ENCODE measurements around the gene SUCLG1.

SUCLG1 gene

GRCh38 chr2:84389794-84390193, 69.3 kb downstream of the SUCLG1 start:
- no peak for DNase-seq (ENCODE audit: low read depth)
- no peak for TF ChIP-seq CTCF (conservative IDR thresholded peaks at IDR 0.05; ENCODE audit: control insufficient read depth, insufficient read depth, low read depth, low read length)
- H3K4me3 ChIP-seq (ENCODE audit: control insufficient read depth, low read depth, low read length): no peak overlapping the region

- no peak overlapping the region for H3K4me3 ChIP-seq (ENCODE audit: control insufficient read depth, low read depth, low read length)
- no peak for DNase-seq (ENCODE audit: low read depth)
- TF ChIP-seq CTCF (conservative IDR thresholded peaks at IDR 0.05; ENCODE audit: control insufficient read depth, insufficient read depth, low read depth, low read length): no peak
These were observed 70.1 kb downstream of the SUCLG1 start for GRCh38 chr2:84388921-84389490.

GRCh38 chr2:84388133-84388532, 70.9 kb downstream of the SUCLG1 start:
- no peak for DNase-seq (ENCODE audit: low read depth)
- TF ChIP-seq CTCF (conservative IDR thresholded peaks at IDR 0.05; ENCODE audit: control insufficient read depth, insufficient read depth, low read depth, low read length): no peak
- no peak overlapping the region for H3K4me3 ChIP-seq (ENCODE audit: control insufficient read depth, low read depth, low read length)

- H3K4me3 ChIP-seq (ENCODE audit: control insufficient read depth, low read depth, low read length): no peak overlapping the region
- no peak for TF ChIP-seq CTCF (conservative IDR thresholded peaks at IDR 0.05; ENCODE audit: control insufficient read depth, insufficient read depth, low read depth, low read length)
- DNase-seq (ENCODE audit: low read depth): no peak
These were observed 72.6 kb downstream of the SUCLG1 start for GRCh38 chr2:84386336-84387040.

- DNase-seq (ENCODE audit: low read depth): no peak
- no peak for TF ChIP-seq CTCF (conservative IDR thresholded peaks at IDR 0.05; ENCODE audit: control insufficient read depth, insufficient read depth, low read depth, low read length)
- H3K4me3 ChIP-seq (ENCODE audit: control insufficient read depth, low read depth, low read length): no peak overlapping the region
These were observed 75.8 kb downstream of the SUCLG1 start for GRCh38 chr2:84383271-84383670.

GRCh38 chr2:84380875-84381274, 78.2 kb downstream of the SUCLG1 start:
- H3K4me3 ChIP-seq (ENCODE audit: control insufficient read depth, low read depth, low read length): no peak overlapping the region
- no peak for TF ChIP-seq CTCF (conservative IDR thresholded peaks at IDR 0.05; ENCODE audit: control insufficient read depth, insufficient read depth, low read depth, low read length)

More at GRCh38 chr2:84380875-84381274, 78.2 kb downstream of the SUCLG1 start:
- DNase-seq (ENCODE audit: low read depth): no peak
